ENCODE results near the gene MLPH.

- TF ChIP-seq CTCF (conservative IDR thresholded peaks at IDR 0.05) (no peak), ZFX (IDR thresholded peaks at IDR 0.05) (no peak)
Measured at GRCh38 chr2:237511433-237511832, 24.4 kb downstream of the MLPH start.

Data from C4-2B (cell line).